ENCODE results near the gene INPP4A. TPM values are rescaled to one million over a fixed set of nuclear protein-coding genes. Genes with fewer than 3 reads are reported as not detected.

INPP4A gene
- total RNA-seq, 1 donor from 2014 or later: 18.0 TPM

- Histone ChIP-seq H3K27me3 (ENCODE audit: control insufficient read depth, insufficient read depth, low read length) (no peaks in the 10 kb centered on the region), H3K36me3 (ENCODE audit: control insufficient read depth, insufficient read depth, low read length) (no peaks in the 10 kb centered on the region), H3K4me3 (ENCODE audit: low read depth, low read length) (no peak overlapping the region)
- DNase-seq (ENCODE audit: low read depth): no peak
- no peak for TF ChIP-seq CTCF (IDR thresholded peaks at IDR 0.05; ENCODE audit: insufficient read depth, low read length, poor library complexity, severe bottlenecking)
These were observed 91.5 kb downstream of the INPP4A start for GRCh38 chr2:98535971-98536677.

GRCh38 chr2:98537390-98538126 lies 92.9 kb downstream of the INPP4A start:
- H3K4me3 ChIP-seq (ENCODE audit: low read depth, low read length): no peak overlapping the region
- no peak for DNase-seq (ENCODE audit: low read depth)
- H3K36me3 ChIP-seq (ENCODE audit: control insufficient read depth, insufficient read depth, low read length): no peaks in the 10 kb centered on the region
- TF ChIP-seq CTCF (IDR thresholded peaks at IDR 0.05; ENCODE audit: insufficient read depth, low read length, poor library complexity, severe bottlenecking): no peak
- no peaks in the 10 kb centered on the region for H3K27me3 ChIP-seq (ENCODE audit: control insufficient read depth, insufficient read depth, low read length)

GRCh38 chr2:98538280-98539041 lies 93.8 kb downstream of the INPP4A start:
- H3K4me3 ChIP-seq (ENCODE audit: low read depth, low read length): no peak overlapping the region
- H3K27me3 ChIP-seq (ENCODE audit: control insufficient read depth, insufficient read depth, low read length): no peaks in the 10 kb centered on the region
- no peak for TF ChIP-seq CTCF (IDR thresholded peaks at IDR 0.05; ENCODE audit: insufficient read depth, low read length, poor library complexity, severe bottlenecking)
- H3K36me3 ChIP-seq (ENCODE audit: control insufficient read depth, insufficient read depth, low read length): no peaks in the 10 kb centered on the region
- no peak for DNase-seq (ENCODE audit: low read depth)

- no peaks in the 10 kb centered on the region for H3K27me3 ChIP-seq (ENCODE audit: control insufficient read depth, insufficient read depth, low read length)
- TF ChIP-seq CTCF (IDR thresholded peaks at IDR 0.05; ENCODE audit: insufficient read depth, low read length, poor library complexity, severe bottlenecking): no peak
- no peaks in the 10 kb centered on the region for H3K36me3 ChIP-seq (ENCODE audit: control insufficient read depth, insufficient read depth, low read length)
- DNase-seq (ENCODE audit: low read depth): no peak
- no peak overlapping the region for H3K4me3 ChIP-seq (ENCODE audit: low read depth, low read length)
These were observed 94.5 kb downstream of the INPP4A start for GRCh38 chr2:98539056-98539735.

GRCh38 chr2:98540536-98540935 lies 95.9 kb downstream of the INPP4A start:
- no peak for TF ChIP-seq CTCF (IDR thresholded peaks at IDR 0.05; ENCODE audit: insufficient read depth, low read length, poor library complexity, severe bottlenecking)
- no peaks in the 10 kb centered on the region for H3K27me3 ChIP-seq (ENCODE audit: control insufficient read depth, insufficient read depth, low read length)
- H3K4me3 ChIP-seq (ENCODE audit: low read depth, low read length): no peak overlapping the region
- H3K36me3 ChIP-seq (ENCODE audit: control insufficient read depth, insufficient read depth, low read length): no peaks in the 10 kb centered on the region
- no peak for DNase-seq (ENCODE audit: low read depth)
